Measurements from ENCODE around the gene MRPL43.

DNA sequence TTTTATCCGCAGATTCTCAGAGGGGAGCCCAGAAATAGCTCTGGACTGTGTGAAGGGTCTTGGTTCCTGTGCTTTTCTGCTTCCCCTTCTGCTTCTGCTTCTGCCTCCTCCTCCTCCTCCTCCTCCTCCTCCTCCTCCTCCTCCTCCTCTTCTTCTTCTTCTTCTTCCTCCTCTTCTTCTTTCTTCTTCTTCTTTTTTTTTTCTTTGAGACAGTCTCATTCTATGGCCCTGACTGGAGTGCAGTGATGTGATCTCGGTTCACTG lies 32.1 kb upstream of the MRPL43 start:
- TF ChIP-seq, protein P1, sequence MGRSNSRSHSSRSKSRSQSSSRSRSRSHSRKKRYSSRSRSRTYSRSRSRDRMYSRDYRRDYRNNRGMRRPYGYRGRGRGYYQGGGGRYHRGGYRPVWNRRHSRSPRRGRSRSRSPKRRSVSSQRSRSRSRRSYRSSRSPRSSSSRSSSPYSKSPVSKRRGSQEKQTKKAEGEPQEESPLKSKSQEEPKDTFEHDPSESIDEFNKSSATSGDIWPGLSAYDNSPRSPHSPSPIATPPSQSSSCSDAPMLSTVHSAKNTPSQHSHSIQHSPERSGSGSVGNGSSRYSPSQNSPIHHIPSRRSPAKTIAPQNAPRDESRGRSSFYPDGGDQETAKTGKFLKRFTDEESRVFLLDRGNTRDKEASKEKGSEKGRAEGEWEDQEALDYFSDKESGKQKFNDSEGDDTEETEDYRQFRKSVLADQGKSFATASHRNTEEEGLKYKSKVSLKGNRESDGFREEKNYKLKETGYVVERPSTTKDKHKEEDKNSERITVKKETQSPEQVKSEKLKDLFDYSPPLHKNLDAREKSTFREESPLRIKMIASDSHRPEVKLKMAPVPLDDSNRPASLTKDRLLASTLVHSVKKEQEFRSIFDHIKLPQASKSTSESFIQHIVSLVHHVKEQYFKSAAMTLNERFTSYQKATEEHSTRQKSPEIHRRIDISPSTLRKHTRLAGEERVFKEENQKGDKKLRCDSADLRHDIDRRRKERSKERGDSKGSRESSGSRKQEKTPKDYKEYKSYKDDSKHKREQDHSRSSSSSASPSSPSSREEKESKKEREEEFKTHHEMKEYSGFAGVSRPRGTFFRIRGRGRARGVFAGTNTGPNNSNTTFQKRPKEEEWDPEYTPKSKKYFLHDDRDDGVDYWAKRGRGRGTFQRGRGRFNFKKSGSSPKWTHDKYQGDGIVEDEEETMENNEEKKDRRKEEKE (IDR thresholded peaks at IDR 0.05), result no peak
- TF ChIP-seq, protein P2, sequence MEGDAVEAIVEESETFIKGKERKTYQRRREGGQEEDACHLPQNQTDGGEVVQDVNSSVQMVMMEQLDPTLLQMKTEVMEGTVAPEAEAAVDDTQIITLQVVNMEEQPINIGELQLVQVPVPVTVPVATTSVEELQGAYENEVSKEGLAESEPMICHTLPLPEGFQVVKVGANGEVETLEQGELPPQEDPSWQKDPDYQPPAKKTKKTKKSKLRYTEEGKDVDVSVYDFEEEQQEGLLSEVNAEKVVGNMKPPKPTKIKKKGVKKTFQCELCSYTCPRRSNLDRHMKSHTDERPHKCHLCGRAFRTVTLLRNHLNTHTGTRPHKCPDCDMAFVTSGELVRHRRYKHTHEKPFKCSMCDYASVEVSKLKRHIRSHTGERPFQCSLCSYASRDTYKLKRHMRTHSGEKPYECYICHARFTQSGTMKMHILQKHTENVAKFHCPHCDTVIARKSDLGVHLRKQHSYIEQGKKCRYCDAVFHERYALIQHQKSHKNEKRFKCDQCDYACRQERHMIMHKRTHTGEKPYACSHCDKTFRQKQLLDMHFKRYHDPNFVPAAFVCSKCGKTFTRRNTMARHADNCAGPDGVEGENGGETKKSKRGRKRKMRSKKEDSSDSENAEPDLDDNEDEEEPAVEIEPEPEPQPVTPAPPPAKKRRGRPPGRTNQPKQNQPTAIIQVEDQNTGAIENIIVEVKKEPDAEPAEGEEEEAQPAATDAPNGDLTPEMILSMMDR (IDR thresholded peaks at IDR 0.05 in 2 of 3, conservative IDR thresholded peaks at IDR 0.05 in 1 of 3; ENCODE audit: control insufficient read depth in 2 of 3, extremely low read depth in 1 of 3, insufficient read depth in 1 of 3, low read depth in 3 of 3, low read length in 3 of 3), result no peak
- TF ChIP-seq IKZF1 (conservative IDR thresholded peaks at IDR 0.05), result no peak
- TF ChIP-seq, protein P3, sequence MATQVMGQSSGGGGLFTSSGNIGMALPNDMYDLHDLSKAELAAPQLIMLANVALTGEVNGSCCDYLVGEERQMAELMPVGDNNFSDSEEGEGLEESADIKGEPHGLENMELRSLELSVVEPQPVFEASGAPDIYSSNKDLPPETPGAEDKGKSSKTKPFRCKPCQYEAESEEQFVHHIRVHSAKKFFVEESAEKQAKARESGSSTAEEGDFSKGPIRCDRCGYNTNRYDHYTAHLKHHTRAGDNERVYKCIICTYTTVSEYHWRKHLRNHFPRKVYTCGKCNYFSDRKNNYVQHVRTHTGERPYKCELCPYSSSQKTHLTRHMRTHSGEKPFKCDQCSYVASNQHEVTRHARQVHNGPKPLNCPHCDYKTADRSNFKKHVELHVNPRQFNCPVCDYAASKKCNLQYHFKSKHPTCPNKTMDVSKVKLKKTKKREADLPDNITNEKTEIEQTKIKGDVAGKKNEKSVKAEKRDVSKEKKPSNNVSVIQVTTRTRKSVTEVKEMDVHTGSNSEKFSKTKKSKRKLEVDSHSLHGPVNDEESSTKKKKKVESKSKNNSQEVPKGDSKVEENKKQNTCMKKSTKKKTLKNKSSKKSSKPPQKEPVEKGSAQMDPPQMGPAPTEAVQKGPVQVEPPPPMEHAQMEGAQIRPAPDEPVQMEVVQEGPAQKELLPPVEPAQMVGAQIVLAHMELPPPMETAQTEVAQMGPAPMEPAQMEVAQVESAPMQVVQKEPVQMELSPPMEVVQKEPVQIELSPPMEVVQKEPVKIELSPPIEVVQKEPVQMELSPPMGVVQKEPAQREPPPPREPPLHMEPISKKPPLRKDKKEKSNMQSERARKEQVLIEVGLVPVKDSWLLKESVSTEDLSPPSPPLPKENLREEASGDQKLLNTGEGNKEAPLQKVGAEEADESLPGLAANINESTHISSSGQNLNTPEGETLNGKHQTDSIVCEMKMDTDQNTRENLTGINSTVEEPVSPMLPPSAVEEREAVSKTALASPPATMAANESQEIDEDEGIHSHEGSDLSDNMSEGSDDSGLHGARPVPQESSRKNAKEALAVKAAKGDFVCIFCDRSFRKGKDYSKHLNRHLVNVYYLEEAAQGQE (IDR thresholded peaks at IDR 0.05; ENCODE audit: low read depth, low read length), result no peak
- TF ChIP-seq TCF7 (IDR thresholded peaks at IDR 0.05; ENCODE audit: borderline replicate concordance), result no peak
- no peak for TF ChIP-seq DPF2 (IDR thresholded peaks at IDR 0.05)
- TF ChIP-seq BRCA1 (IDR thresholded peaks at IDR 0.05; ENCODE audit: low read depth, low read length), result no peak
- TF ChIP-seq CREB1 (IDR thresholded peaks at IDR 0.05; ENCODE audit: low read depth), result no peak

All from GM12878 (cell line).